ENCODE data around the gene CARS1.

DNA sequence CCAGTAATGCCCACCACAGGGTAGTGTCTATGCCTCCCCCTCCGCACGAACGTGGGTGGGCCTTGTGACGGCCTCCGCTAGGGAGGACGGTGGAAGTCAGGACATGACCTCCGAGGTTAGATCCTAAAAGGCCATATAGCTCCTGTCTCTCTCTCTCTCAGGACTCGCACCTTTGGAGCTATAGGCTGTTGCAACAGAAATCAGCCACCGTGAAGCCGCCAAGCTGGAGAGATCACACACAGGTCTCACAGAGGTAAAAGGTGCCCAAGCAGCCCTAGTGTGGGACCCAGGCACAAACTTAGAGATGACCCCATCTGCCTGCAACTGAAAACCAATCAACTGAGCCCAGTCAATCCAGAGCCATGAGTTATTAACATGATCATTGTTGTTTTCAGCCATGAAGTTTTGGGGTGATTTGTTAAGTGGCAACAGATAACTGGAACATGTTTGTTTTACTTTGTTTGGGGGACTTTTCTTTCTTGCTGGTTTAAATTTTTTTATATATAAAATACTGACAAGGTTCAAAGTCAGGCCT is 57.7 kb downstream of the CARS1 start:
- peak; percentile 39; the same call in 1 of the 2 replicates for TF ChIP-seq POLR2AphosphoS5 (IDR thresholded peaks at IDR 0.05; ENCODE audit: low read depth, low read length)
- TF ChIP-seq TAF1 (IDR thresholded peaks at IDR 0.05; ENCODE audit: borderline replicate concordance, insufficient read depth, low read length), result no peak
- TF ChIP-seq, protein P1, sequence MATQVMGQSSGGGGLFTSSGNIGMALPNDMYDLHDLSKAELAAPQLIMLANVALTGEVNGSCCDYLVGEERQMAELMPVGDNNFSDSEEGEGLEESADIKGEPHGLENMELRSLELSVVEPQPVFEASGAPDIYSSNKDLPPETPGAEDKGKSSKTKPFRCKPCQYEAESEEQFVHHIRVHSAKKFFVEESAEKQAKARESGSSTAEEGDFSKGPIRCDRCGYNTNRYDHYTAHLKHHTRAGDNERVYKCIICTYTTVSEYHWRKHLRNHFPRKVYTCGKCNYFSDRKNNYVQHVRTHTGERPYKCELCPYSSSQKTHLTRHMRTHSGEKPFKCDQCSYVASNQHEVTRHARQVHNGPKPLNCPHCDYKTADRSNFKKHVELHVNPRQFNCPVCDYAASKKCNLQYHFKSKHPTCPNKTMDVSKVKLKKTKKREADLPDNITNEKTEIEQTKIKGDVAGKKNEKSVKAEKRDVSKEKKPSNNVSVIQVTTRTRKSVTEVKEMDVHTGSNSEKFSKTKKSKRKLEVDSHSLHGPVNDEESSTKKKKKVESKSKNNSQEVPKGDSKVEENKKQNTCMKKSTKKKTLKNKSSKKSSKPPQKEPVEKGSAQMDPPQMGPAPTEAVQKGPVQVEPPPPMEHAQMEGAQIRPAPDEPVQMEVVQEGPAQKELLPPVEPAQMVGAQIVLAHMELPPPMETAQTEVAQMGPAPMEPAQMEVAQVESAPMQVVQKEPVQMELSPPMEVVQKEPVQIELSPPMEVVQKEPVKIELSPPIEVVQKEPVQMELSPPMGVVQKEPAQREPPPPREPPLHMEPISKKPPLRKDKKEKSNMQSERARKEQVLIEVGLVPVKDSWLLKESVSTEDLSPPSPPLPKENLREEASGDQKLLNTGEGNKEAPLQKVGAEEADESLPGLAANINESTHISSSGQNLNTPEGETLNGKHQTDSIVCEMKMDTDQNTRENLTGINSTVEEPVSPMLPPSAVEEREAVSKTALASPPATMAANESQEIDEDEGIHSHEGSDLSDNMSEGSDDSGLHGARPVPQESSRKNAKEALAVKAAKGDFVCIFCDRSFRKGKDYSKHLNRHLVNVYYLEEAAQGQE (IDR thresholded peaks at IDR 0.05; ENCODE audit: insufficient read depth in 1 of 2, low read depth in 2 of 2, low read length in 2 of 2), result no peak
